SK-N-SH treated with all-trans-retinoic acid at 6 μM for 48 hours (cell line): ENCODE data around the gene MRPL4.
"Not testable (repeated sequence)": the region's sequence is repeated elsewhere in the genome, so short reads cannot be mapped to it uniquely, and the experiment has no call there.

Source experiments
- ATAC-seq: fragments of 200-7000 bp; cut with Tn5 transposase; 3 replicates; pipeline ENCODE4 v1.9.1; 2020; ENCODE audit warnings: mild to moderate bottlenecking, moderate library complexity
- ARNTL ChIP-seq: fragments of 450-650 bp; formaldehyde crosslinking; IDR thresholded peaks from 2 replicates; pipeline ENCODE4 v1.5.0; 2020; ENCODE audit warnings: low read depth, mild to moderate bottlenecking, moderate library complexity, borderline replicate concordance
- BACH2 ChIP-seq: fragments of 250-450 bp; sonication (Bioruptor Pico); IDR thresholded peaks from 2 replicates; pipeline ENCODE4 v1.9.0; 2021; ENCODE audit warnings: mild to moderate bottlenecking, borderline replicate concordance
- CREB5 ChIP-seq: fragments of 250-450 bp; sonication (Bioruptor Pico); IDR thresholded peaks from 2 replicates; pipeline ENCODE4 v1.5.1; 2020; ENCODE audit warnings: low read depth, mild to moderate bottlenecking, moderate library complexity
- CSDC2 ChIP-seq: fragments of 250-450 bp; sonication (Bioruptor Pico); IDR thresholded peaks from 2 replicates; pipeline ENCODE4 v1.5.0; 2020; ENCODE audit warnings: mild to moderate bottlenecking, moderate library complexity
- ESRRG ChIP-seq: fragments of 250-450 bp; sonication (Bioruptor Pico); IDR thresholded peaks from 2 replicates; pipeline ENCODE4 v1.6.1; 2021; ENCODE audit warnings: mild to moderate bottlenecking
- GLIS3 ChIP-seq: fragments of 250-450 bp; sonication (Bioruptor Pico); IDR thresholded peaks from 2 replicates; pipeline ENCODE4 v1.5.0; 2020; ENCODE audit warnings: mild to moderate bottlenecking, moderate library complexity
- ISL1 ChIP-seq: fragments of 250-450 bp; sonication (Bioruptor Pico); IDR thresholded peaks from 2 replicates; pipeline ENCODE4 v2.1.2; 2022; ENCODE audit warnings: mild to moderate bottlenecking, moderate library complexity
- OSR1 ChIP-seq: fragments of 250-450 bp; sonication (Bioruptor Pico); IDR thresholded peaks from 2 replicates; pipeline ENCODE4 v1.8.0; 2022; ENCODE audit warnings: moderate library complexity, mild to moderate bottlenecking, inconsistent platforms
- PATZ1 ChIP-seq: fragments of 250-450 bp; sonication (Bioruptor Pico); IDR thresholded peaks from 2 replicates; pipeline ENCODE4 v1.8.0; 2020; ENCODE audit warnings: mild to moderate bottlenecking, moderate library complexity, borderline replicate concordance
- POU6F1 ChIP-seq: fragments of 250-450 bp; sonication (Bioruptor Pico); IDR thresholded peaks from 2 replicates; pipeline ENCODE4 v1.8.0; 2021; ENCODE audit warnings: low read depth, mild to moderate bottlenecking, moderate library complexity, borderline replicate concordance
- SNAI2 ChIP-seq: fragments of 250-450 bp; sonication (Bioruptor Pico); IDR thresholded peaks from 2 replicates; pipeline ENCODE4 v1.5.0; 2020; ENCODE audit warnings: mild to moderate bottlenecking, moderate library complexity
- TOX ChIP-seq: fragments of 250-450 bp; sonication (Bioruptor Pico); IDR thresholded peaks from 2 replicates; pipeline ENCODE4 v1.8.0; 2021; ENCODE audit warnings: mild to moderate bottlenecking, moderate library complexity, borderline replicate concordance
- TSHZ2 ChIP-seq: fragments of 250-450 bp; sonication (Bioruptor Pico); IDR thresholded peaks from 2 replicates; pipeline ENCODE4 v1.5.0; 2020; ENCODE audit warnings: mild to moderate bottlenecking, moderate library complexity
- ZC3H10 ChIP-seq: fragments of 250-450 bp; sonication (Bioruptor Pico); IDR thresholded peaks from 2 replicates; pipeline ENCODE4 v1.5.1; 2021; ENCODE audit warnings: mild to moderate bottlenecking, moderate library complexity
- ZFP3 ChIP-seq: fragments of 250-450 bp; sonication (Bioruptor Pico); IDR thresholded peaks from 2 replicates; pipeline ENCODE4 v1.5.0; 2020; ENCODE audit warnings: mild to moderate bottlenecking, moderate library complexity
- ZFP30 ChIP-seq: fragments of 450-650 bp; formaldehyde crosslinking; IDR thresholded peaks from 2 replicates; pipeline ENCODE4 v1.5.0; 2022; ENCODE audit warnings: mild to moderate bottlenecking, moderate library complexity
- ZNF565 ChIP-seq: fragments of 450-650 bp; formaldehyde crosslinking; conservative IDR thresholded peaks from 2 replicates; pipeline ENCODE4 v1.5.0; 2020; ENCODE audit warnings: low read depth, mild to moderate bottlenecking, moderate library complexity
- ZNF8 ChIP-seq: fragments of 450-650 bp; formaldehyde crosslinking; IDR thresholded peaks from 2 replicates; pipeline ENCODE4 v1.5.0; 2020; ENCODE audit warnings: mild to moderate bottlenecking, moderate library complexity

Gene MRPL4

GRCh38 chr19:10231612-10232228 lies 20.3 kb upstream of the MRPL4 start:
- ATAC-seq = no peak

GRCh38 chr19:10233946-10234345 lies 18.1 kb upstream of the MRPL4 start:
- no peak for ATAC-seq
- TF ChIP-seq OSR1 (CRISPR knock-in tag) (no peak), ESRRG (CRISPR knock-in tag) (no peak), CSDC2 (CRISPR knock-in tag) (no peak), ZNF8 (CRISPR knock-in tag) (no peak), SNAI2 (CRISPR knock-in tag) (no peak)

More at GRCh38 chr19:10231612-10232228, 20.3 kb upstream of the MRPL4 start:
- TF ChIP-seq ESRRG (CRISPR knock-in tag) (no peak), CREB5 (CRISPR knock-in tag) (no peak), ARNTL (CRISPR knock-in tag) (no peak), BACH2 (CRISPR knock-in tag) (no peak), POU6F1 (no peak), ZNF565 (CRISPR knock-in tag) (no peak), ISL1 (CRISPR knock-in tag) (no peak), ZNF8 (CRISPR knock-in tag) (no peak)

GRCh38 chr19:10235003-10235402 lies 17.0 kb upstream of the MRPL4 start:
- TF ChIP-seq TSHZ2 (no peak), ZC3H10 (CRISPR knock-in tag) (no peak), CREB5 (CRISPR knock-in tag) (no peak), PATZ1 (CRISPR knock-in tag) (no peak), ISL1 (CRISPR knock-in tag) (no peak), CSDC2 (CRISPR knock-in tag) (no peak), ZFP3 (CRISPR knock-in tag) (no peak), ZNF565 (CRISPR knock-in tag) (no peak), TOX (CRISPR knock-in tag) (no peak), GLIS3 (CRISPR knock-in tag) (no peak)
- no peak for ATAC-seq

- not testable (repeated sequence) for ATAC-seq
These were observed 16.6 kb upstream of the MRPL4 start for GRCh38 chr19:10235409-10235808.

- TF ChIP-seq ZFP30 (no peak), TSHZ2 (no peak)
- no peak for ATAC-seq
These were observed 14.3 kb upstream of the MRPL4 start for GRCh38 chr19:10237702-10238101.
